ENCODE results near the gene CEP350. TPM values are rescaled to one million over a fixed set of nuclear protein-coding genes. Genes with fewer than 3 reads are reported as not detected.
"Not testable (repeated sequence)": the region's sequence is repeated elsewhere in the genome, so short reads cannot be mapped to it uniquely, and the experiment has no call there.

The CEP350 gene
- total RNA-seq, 1 experiment from 2014 or later: 46.6 TPM

GRCh38 chr1:179933219-179933618, 21.4 kb upstream of the CEP350 start:
- Histone ChIP-seq H3K36me3 (no peaks in the 10 kb centered on the region), H3K4me1 (peaks cover 31% of the 10 kb centered on the region), H3K27me3 (no peaks in the 10 kb centered on the region), H3K4me3 (no peak overlapping the region), H3K27ac (no peak overlapping the region), H3K9me3 (replicated peaks) (no peaks in the 10 kb centered on the region)
- no peak for DNase-seq

- Histone ChIP-seq H3K4me3 (no peak overlapping the region), H3K4me1 (peaks cover 37% of the 10 kb centered on the region), H3K27ac (peak overlapping the region; percentile 14; the same call in 1 of the 2 replicates), H3K9me3 (replicated peaks) (no peaks in the 10 kb centered on the region), H3K36me3 (no peaks in the 10 kb centered on the region), H3K27me3 (no peaks in the 10 kb centered on the region)
- DNase-seq: no peak
These were observed 18.6 kb upstream of the CEP350 start for GRCh38 chr1:179935909-179936496.

GRCh38 chr1:179937668-179938254, 16.8 kb upstream of the CEP350 start:
- peak; percentile 59 to 81 for DNase-seq

GRCh38 chr1:179938752-179939151, 15.9 kb upstream of the CEP350 start:
- DNase-seq: peak in 1 of 2 experiments; percentile 72
- Histone ChIP-seq H3K27ac (peak overlapping the region; percentile 66), H3K4me1 (peaks cover 37% of the 10 kb centered on the region), H3K27me3 (no peaks in the 10 kb centered on the region), H3K36me3 (no peaks in the 10 kb centered on the region), H3K4me3 (no peak overlapping the region), H3K9me3 (replicated peaks) (no peaks in the 10 kb centered on the region)

More at GRCh38 chr1:179937668-179938254, 16.8 kb upstream of the CEP350 start:
- no peaks in the 10 kb centered on the region for H3K36me3 ChIP-seq
- no peaks in the 10 kb centered on the region for H3K9me3 ChIP-seq (replicated peaks)
- H3K4me3 ChIP-seq: no peak overlapping the region
- peaks cover 37% of the 10 kb centered on the region for H3K4me1 ChIP-seq
- peak overlapping the region; percentile 66 for H3K27ac ChIP-seq
- H3K27me3 ChIP-seq: no peaks in the 10 kb centered on the region

GRCh38 chr1:179939941-179940340, 14.7 kb upstream of the CEP350 start:
- Histone ChIP-seq H3K9me3 (replicated peaks) (no peaks in the 10 kb centered on the region), H3K4me1 (peaks cover 37% of the 10 kb centered on the region), H3K36me3 (no peaks in the 10 kb centered on the region), H3K27ac (no peak overlapping the region), H3K27me3 (no peaks in the 10 kb centered on the region), H3K4me3 (no peak overlapping the region)
- DNase-seq: no peak

GRCh38 chr1:179941454-179941853, 13.2 kb upstream of the CEP350 start:
- Histone ChIP-seq H3K4me1 (peaks cover 31% of the 10 kb centered on the region), H3K27ac (no peak overlapping the region), H3K4me3 (no peak overlapping the region), H3K27me3 (no peaks in the 10 kb centered on the region), H3K36me3 (no peaks in the 10 kb centered on the region), H3K9me3 (replicated peaks) (no peaks in the 10 kb centered on the region)
- DNase-seq: no peak

GRCh38 chr1:179950651-179951050, 4.0 kb upstream of the CEP350 start:
- Histone ChIP-seq H3K27ac (no peak overlapping the region), H3K4me1 (no peaks in the 10 kb centered on the region), H3K36me3 (no peaks in the 10 kb centered on the region), H3K27me3 (no peaks in the 10 kb centered on the region), H3K4me3 (no peak overlapping the region), H3K9me3 (replicated peaks) (no peaks in the 10 kb centered on the region)
- no peak for DNase-seq

- no peak for DNase-seq
- Histone ChIP-seq H3K27me3 (no peaks in the 10 kb centered on the region), H3K36me3 (no peaks in the 10 kb centered on the region), H3K9me3 (replicated peaks) (no peaks in the 10 kb centered on the region), H3K27ac (no peak overlapping the region), H3K4me3 (no peak overlapping the region), H3K4me1 (peaks cover 3% of the 10 kb centered on the region; the same call in 1 of the 2 replicates)
These were observed 3.0 kb upstream of the CEP350 start for GRCh38 chr1:179951383-179952144.

GRCh38 chr1:179952186-179952585, 2.4 kb upstream of the CEP350 start:
- Histone ChIP-seq H3K36me3 (no peaks in the 10 kb centered on the region), H3K4me3 (no peak overlapping the region), H3K27me3 (no peaks in the 10 kb centered on the region), H3K4me1 (peaks cover 3% of the 10 kb centered on the region), H3K27ac (no peak overlapping the region), H3K9me3 (replicated peaks) (no peaks in the 10 kb centered on the region)
- DNase-seq: no peak

GRCh38 chr1:179953974-179954492, 577 bp upstream of the CEP350 start:
- peak overlapping the region; percentile 76 for H3K27ac ChIP-seq
- H3K4me3 ChIP-seq: peak overlapping the region; percentile 89
- H3K4me1 ChIP-seq: peaks cover 3% of the 10 kb centered on the region
- no peaks in the 10 kb centered on the region for H3K27me3 ChIP-seq
- H3K9me3 ChIP-seq (replicated peaks): no peaks in the 10 kb centered on the region
- peak; percentile 19 to 61 for DNase-seq
- no peaks in the 10 kb centered on the region for H3K36me3 ChIP-seq

GRCh38 chr1:179955287-179955680, 674 bp downstream of the CEP350 start:
- Histone ChIP-seq H3K36me3 (no peaks in the 10 kb centered on the region), H3K4me3 (peak overlapping the region; percentile 89), H3K27ac (peak overlapping the region; percentile 76), H3K9me3 (replicated peaks) (no peaks in the 10 kb centered on the region), H3K4me1 (peaks cover 3% of the 10 kb centered on the region), H3K27me3 (no peaks in the 10 kb centered on the region)
- peak in 1 of 2 experiments; percentile 47 for DNase-seq

GRCh38 chr1:179955731-179956130, 1.1 kb downstream of the CEP350 start:
- Histone ChIP-seq H3K4me3 (peak overlapping the region; percentile 89), H3K36me3 (no peaks in the 10 kb centered on the region), H3K27ac (no peak overlapping the region), H3K27me3 (no peaks in the 10 kb centered on the region), H3K4me1 (peaks cover 3% of the 10 kb centered on the region), H3K9me3 (replicated peaks) (no peaks in the 10 kb centered on the region)
- DNase-seq: no peak

- H3K4me3 ChIP-seq: no peak overlapping the region
- H3K27me3 ChIP-seq: no peaks in the 10 kb centered on the region
- H3K9me3 ChIP-seq (replicated peaks): no peaks in the 10 kb centered on the region
- no peak for DNase-seq
- H3K4me1 ChIP-seq: peaks cover 3% of the 10 kb centered on the region
- H3K36me3 ChIP-seq: no peaks in the 10 kb centered on the region; the same call in none of the 2 replicates
- no peak overlapping the region for H3K27ac ChIP-seq
These were observed 3.7 kb downstream of the CEP350 start for GRCh38 chr1:179958359-179958758.

GRCh38 chr1:179962168-179962567, 7.6 kb downstream of the CEP350 start:
- H3K4me3 ChIP-seq; H3K9me3 ChIP-seq (replicated peaks): not testable (repeated sequence)

GRCh38 chr1:179966551-179966950, 11.9 kb downstream of the CEP350 start:
- Histone ChIP-seq H3K4me1 (no peaks in the 10 kb centered on the region), H3K36me3 (no peaks in the 10 kb centered on the region; the same call in none of the 2 replicates), H3K4me3 (no peak overlapping the region), H3K27ac (no peak overlapping the region), H3K27me3 (no peaks in the 10 kb centered on the region), H3K9me3 (replicated peaks) (no peaks in the 10 kb centered on the region; the same call in 1 of the 2 replicates)
- no peak for DNase-seq

More at GRCh38 chr1:179962168-179962567, 7.6 kb downstream of the CEP350 start:
- H3K4me1 ChIP-seq, DNase-seq, H3K27ac ChIP-seq, H3K27me3 ChIP-seq, H3K36me3 ChIP-seq: not testable (repeated sequence)
